Stimulated activated CD8-positive, alpha-beta memory T cell treated with anti-CD3 and anti-CD28 coated beads, Interleukin-15, amount 100 ng/mL, for 4 hours (primary cell): ENCODE results near the gene IL17B.
"Not testable (repeated sequence)": the region's sequence is repeated elsewhere in the genome, so short reads cannot be mapped to it uniquely, and the experiment has no call there.

Experiments used
- DNase-seq, 2 donors: peaks; one replicate each; pipeline ENCODE4 v3.0.0-alpha.2; 2020; ENCODE audit warnings: low read depth in 2 of 2

IL17B gene

GRCh38 chr5:149400304-149400703 lies 21.2 kb upstream of the IL17B start:
- no peak for DNase-seq

- DNase-seq = no peak
Observed at GRCh38 chr5:149399775-149400174, 20.7 kb upstream of the IL17B start.

GRCh38 chr5:149398747-149399266 lies 19.7 kb upstream of the IL17B start:
- DNase-seq = not testable (repeated sequence)

DNA sequence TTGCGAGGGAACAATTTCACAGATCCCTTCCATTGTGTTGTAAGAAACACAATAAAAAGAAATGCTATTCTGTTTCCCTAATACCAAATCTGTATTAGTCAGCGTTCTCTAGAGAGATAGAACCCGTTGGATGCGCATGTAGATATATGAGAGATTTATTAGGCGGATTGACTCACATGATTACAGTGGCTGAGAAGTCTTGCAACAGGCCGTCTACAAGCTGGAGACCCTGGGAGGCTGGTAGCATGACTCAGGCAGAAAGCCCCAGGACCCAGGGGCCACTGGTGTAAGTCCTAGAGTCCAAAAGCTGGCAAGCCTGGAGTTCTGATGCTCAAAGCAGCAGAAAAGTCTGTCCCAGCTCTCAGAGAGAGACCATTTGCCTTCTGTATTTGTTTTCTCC lies 18.4 kb upstream of the IL17B start:
- DNase-seq = no peak

DNA sequence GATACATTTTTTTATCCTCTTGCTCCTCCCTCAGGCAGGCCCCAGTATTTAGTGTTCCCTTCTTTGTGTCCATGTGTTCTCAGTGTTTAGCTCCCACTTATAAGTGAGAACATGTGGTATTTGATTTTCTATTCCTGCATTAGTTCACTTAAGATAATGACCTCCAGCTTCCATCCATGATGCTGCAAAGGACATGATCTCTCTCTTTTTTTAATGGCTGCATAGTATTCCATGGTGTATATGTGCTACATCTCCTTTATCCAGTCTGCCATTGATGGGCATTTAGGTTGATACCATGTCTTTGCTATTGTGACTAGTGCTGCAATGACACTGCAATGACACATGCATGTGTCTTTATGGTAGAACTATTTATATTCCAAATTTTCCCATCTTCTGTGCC lies 15.9 kb upstream of the IL17B start:
- DNase-seq = not testable (repeated sequence)

DNA sequence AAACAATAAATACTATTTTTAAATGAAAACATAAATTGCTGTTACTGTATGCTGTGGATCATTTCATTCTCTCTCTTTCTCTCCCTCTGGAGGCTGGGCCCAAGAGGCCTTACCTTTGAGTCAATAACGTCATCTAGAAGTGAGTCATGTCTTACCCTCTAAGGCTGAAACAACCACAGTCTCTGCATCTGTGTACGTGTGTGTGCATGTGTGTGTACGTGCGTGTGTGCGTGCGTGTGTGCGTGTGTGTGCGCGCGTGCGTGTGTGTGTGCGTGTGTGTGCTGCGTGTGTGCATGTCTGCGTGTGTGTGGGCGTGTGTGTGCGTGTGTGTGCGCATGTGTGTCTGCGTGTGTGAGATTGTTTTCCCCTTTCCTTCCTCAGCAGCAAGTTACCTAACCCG lies 13.6 kb upstream of the IL17B start:
- DNase-seq = no peak

GRCh38 chr5:149391524-149391923 lies 12.4 kb upstream of the IL17B start:
- no peak for DNase-seq

- not testable (repeated sequence) for DNase-seq
Observed at GRCh38 chr5:149391076-149391475, 12.0 kb upstream of the IL17B start.

GRCh38 chr5:149389552-149390495 lies 10.7 kb upstream of the IL17B start:
- no peak for DNase-seq

DNA sequence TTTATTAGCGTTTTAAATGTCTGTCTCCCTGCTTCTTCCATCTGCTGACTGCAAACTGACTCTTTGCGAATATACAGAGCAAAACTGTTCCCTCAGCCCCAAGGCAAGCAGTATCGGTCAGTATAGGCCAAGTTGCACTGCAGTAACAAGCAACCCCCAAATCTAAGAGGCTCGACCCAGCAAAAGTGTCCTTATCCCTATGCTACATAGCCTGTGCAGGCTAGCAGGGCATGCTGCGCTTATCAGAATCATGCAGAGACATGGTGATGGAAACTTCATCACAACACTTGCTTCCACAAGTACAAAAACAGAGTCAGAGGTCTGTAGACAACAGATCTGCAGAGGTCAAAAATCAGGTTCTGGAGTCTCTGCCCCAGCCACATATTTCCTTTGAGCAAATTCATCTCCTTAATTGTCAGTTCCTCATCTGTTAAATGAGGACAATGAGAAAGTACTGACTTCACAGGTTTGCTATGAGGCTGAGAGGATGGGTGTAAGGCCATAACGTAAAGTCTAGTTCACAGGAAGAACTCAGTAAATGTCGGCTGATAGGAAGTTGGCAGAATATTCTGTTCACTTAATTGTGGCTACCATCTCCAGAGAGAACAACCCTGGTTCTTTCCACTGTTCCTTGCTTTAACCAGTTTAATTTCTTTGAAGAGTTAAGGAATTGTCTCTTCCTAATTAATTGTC lies 9.6 kb upstream of the IL17B start:
- DNase-seq = no peak

DNA sequence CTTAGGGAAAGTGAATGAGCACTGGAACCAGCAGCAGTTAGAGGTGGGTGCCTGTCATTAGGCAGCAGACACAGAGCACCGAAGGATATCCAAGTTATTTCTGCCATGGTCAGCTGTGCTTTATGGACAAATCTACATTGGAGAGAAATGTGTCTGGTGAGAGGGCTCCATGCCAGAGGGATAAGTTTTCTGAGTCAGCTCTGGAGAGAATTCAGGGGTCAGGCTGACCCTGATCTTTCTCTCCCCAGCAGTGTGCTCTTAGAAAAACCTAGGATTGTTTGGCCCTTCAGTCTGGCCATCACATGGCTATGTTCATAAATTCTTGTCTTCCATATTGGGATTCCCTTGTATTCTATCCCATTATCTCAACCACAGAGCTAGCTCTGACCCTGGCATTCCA lies 8.9 kb upstream of the IL17B start:
- no peak for DNase-seq

DNA sequence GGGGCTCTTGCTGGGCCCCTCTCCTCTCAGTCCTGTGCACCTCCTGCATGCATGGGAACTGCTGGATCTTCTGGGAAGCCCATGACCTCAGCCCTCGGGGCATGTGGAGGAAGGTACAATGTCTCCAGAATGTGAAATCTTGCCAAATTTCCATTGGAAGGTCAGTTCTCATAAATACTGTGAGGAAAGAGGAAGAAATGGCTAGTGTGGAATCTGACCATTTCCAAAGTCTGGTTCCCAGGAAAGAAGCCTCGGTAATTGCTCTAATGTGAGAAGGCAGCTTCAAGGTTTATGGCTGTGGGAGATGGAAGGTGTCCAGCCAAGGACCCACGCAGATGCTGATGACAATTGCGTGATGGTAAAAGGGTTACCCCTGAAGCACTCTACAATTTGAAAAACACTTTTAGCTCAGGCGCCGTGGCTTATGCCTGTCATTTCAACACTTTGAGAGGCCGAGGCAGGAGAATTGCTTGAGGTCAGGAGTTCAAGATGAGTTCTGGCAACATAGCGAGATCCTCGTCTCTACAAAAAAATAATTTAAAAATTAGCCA lies 8.1 kb upstream of the IL17B start:
- no peak for DNase-seq

DNA sequence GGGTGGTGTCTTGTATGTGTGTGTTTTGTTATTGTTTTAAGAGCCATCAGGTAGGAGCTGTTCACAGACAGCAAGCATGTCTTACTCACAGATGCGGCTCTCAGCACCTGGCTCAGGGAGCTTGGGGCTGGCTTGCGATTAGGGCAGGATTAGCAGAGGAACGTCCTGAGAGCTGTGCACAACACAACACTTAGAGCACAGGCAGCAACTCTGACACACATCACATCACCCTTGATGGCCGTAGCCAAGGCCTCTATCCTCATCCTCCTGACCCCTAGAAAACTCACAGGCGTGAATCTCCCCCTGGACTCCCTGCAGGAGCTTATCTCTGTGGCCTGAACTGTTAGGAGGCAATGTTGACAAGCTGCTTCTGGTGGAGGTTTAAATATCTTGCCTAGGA lies 7.1 kb upstream of the IL17B start:
- DNase-seq = no peak

DNA sequence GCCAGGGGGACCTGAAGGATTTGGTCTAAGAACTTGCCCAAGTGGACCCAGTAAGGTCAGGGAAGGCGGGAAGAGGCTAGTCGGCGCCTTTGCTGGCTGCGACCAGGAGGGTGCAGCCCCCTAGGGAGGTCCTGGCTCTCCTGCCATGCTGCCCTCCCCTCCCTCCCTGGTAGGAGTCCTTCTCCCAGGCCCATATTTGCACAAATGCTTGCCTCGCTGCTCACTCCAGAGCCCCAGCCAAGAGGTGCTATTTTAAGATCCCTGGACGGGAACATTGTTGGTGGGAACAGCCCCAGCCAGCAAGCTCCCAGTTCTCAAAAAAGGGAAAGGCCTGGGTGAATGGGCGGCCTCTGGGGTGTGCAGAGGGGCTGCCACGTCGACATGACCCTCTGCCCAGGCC lies 4.3 kb upstream of the IL17B start:
- DNase-seq = no peak

DNA sequence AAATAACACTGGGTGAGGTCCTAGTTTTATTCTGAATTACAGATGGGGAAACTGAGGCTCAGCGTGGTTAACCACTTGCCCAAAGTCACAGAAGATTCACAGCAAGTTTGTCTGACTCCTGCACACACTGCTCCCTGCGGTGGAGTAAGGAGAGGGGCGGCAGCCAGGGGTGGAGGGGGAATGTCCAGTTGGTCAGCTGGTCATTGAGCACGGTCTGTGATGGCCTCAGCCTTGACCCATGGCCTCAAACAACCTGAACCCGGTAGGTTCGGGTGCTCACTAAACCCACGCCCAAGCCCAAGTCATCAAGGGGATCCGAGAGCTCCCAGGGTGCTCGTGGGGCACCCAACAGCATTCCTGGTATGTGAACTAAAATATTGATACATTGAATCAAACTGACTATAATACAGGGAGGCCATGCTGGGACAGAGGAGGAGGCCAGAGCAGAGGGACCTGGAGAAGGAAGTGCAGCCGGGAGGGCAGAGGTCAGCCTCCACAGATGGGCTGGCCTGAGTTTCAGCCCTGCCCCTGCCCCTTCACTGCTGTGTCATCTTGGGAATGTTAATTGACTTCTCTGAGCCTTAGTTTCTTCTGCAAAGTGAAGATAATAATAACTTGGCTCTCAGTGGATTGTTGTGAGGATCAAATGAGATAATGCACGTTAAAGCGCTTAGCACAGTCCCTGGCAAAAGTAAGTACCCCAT lies 3.6 kb upstream of the IL17B start:
- DNase-seq = no peak

- peak; percentile 36 to 46 for DNase-seq
Observed at GRCh38 chr5:149381986-149382338, 2.9 kb upstream of the IL17B start.

DNA sequence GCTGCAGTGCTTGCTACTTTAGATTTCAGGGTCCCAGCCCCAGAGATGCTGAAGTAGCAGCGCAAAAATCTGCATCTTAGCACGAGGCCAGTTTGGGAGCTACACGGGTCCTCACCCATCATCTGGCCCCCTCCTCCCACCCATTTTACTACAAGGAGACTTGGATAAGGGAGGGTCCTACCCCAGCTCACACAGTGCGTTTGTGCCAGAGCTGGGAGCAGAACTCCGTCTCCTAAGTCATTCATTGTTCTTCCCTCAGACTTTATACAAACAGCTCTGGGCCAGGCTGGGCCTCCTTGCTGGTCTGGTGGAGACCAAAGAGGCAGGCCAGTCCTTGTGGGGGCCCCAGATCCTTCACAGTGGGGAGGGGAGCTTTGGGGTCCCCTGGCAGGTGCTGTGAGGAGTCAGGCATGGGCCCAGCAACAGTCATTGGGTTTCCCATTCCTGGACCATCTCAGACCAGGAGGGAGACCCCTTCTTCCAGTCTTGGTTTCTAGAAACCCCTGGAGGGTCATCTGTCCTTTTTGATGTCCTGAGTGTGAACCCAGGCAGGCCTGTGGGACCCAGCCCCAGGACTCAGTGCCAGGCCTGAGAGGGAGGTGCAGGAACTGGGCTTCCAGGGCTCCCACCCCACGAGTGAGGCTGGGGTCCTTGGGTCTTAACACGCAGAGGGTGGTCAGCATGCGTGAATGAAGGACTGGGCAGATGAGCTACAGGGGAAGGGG lies 2.3 kb upstream of the IL17B start:
- no peak for DNase-seq

DNA sequence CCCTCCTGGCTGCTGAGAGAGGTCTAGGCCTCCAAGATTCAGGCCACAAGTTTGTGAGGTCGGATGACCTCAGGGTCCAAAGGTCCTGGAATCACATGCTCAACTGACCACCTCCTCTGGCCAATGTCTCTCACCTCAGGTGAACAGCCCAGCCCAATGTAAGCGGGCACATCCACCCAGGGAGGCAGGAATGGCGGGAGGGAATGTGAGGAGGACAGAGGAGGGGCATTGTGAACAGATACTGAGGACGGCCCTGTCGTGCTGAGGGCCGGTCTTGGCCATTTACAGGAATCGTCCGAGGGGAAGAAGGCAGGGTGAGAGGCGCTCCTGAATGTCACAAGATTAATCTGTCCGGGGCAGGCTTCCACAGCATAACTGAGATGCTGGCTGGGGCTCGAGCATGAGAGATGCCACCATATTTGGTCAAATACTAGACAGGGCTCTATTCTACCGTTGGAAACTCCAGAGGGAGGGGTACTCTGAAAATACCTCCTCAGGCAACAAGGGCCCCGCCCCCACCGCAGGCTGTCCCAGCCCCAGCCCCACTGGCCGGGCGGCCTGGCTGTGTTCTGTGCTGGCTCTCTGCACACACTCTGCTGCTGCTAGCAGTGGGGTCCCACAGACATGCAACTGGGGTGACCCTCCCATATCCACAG lies 1.5 kb upstream of the IL17B start:
- no peak for DNase-seq

- no peak for DNase-seq
Observed at GRCh38 chr5:149379818-149380374, 804 bp upstream of the IL17B start.

GRCh38 chr5:149378241-149378820 lies 761 bp downstream of the IL17B start:
- DNase-seq = no peak
